Activated T-helper 9 cell treated with anti-CD3 and anti-CD28 coated beads, Interleukin-2, amount 50 U/mL, for 16 hours (primary cell): Measurements from ENCODE around the gene HOXC6.

Experiments used
- DNase-seq: peaks from one replicate; pipeline ENCODE4 v3.0.0-alpha.2; 2020; ENCODE audit warnings: low read depth

The HOXC6 gene

DNA sequence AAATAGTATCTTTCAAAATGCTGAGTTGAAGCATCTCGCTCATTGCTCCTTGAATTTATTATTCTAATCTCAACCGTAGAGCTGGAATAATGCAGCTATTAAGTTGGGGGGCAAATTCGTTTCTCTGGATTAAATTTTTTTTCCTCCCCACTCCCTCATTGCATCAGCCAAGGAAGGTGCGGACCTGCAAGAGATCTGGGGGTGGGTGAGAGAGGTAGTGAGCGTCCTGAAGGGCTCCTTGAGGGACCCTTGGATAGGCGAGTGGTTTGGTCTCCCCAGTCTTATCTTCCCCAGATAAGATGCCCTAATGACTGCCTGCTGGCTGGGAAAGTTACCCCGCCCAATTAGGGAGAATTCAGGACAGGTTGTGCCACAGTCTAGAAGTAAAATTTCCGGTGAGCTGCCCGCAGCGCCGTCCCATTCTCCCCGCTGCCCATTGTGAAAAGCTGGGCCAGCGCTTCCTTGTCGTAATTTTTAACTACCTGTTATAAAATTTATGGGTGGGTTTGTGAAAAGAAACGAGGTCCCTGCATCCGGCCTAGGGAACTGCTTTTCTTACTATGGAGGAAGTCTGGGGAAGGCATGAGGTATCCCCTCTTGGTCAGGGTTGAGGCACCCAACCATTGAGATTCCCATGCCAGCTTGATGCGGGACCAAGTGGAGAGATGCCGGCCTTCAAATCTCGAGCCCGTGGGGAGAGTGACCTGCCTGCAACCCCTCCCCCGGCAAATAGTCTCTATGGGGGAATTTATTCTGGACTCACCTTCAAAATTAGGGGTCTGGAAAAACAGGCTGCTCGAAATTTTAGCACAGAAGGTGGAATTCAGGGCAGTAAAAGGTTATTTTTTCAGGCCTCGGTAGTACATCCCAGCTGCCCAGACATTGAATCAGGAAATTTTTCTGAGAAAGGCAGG lies 13.0 kb upstream of the HOXC6 start:
- no peak for DNase-seq

DNA sequence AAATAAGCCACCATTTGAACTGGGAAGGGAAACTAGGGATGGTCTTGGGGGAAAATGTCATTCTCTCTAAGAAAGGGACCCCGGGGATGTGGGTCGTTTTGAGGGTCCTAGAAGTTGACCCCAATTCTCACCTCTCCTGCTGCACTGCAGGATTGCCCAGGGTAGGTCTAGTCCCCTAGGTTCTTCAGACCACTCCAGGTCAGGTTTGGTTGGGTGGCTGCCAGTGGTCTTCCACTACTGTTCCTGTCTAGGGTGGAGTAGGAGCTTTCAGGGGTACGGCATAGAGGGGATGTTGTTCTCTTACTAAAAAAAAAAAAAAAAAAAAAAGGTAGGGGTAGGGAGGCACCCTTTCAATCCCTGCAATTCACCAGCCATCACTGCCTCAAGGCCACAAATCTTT lies 12.2 kb upstream of the HOXC6 start:
- DNase-seq, result no peak

DNA sequence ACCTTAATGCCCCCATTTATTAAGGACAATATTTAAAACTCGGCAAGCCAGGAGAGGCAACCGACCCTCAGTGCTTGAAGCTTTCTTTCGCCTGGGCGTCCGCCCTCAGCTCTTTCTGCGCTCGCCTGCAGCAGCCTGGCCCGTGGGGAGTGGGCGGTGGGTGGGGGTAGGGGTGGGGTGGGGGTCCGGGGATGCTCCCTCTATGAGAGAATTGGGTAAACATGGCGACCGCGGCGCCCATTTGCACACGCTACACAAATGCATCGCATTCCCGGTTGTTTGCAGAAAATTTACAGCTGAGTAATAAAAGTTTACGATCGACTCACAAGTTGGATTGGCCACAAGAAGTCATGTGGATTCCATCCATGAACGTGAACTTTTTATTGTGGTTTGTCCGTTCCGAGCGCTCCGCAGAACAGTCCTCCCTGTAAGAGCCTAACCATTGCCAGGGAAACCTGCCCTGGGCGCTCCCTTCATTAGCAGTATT lies 11.7 kb upstream of the HOXC6 start:
- DNase-seq, result no peak

DNA sequence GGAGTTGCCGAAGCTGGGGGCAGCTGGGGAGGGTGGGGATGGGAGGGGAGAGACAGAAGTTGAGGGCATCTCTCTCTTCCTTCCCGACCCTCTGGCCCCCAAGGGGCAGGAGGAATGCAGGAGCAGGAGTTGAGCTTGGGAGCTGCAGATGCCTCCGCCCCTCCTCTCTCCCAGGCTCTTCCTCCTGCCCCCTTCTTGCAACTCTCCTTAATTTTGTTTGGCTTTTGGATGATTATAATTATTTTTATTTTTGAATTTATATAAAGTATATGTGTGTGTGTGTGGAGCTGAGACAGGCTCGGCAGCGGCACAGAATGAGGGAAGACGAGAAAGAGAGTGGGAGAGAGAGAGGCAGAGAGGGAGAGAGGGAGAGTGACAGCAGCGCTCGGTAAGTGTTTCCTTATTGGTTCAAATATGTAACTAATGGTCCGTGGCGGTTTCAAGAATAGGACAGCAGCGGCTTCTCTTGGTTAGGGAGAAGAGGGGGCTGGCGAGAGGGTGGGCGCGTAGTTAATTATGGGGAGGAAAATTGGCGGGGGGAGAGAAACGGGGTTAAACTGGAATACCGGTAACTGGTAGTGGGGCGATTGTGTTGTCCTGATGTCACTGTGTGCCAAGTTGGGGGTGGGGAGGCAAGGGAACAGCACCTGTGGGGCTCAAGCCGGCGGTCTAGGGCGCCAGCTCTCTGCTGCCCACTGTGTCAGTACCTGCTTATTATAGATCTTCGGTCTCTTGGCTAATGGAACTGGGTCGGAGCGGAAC lies 11.0 kb upstream of the HOXC6 start:
- no peak for DNase-seq

DNA sequence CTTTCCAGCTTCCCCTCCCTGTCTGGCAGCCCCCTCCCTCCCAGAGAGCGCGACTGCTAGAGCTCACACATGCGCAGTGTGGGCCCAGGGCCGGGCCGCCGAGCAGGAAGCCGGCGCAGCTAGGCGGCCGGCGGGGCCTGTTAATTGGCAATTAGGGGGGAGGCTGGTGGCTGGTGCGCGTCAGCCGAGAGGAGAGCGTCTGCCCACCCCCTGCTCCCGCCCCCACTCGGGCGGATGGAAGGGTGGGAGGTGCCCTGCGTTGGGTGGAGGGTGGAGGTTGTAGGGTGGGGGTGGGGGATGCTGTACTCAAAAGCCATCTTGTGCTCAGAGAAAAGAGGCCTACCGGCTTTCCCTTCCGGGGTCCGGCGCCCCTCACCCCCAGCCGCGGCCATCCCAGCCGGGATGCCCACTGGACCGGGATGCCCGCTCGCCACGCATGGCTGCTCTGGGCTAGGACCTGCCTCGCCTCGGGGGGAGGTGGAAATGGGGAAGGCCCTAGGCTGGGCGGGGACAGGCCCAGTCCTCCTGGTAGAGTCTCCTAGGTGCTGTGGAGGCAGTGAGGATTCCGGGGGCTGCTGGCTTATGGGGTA lies 10.3 kb upstream of the HOXC6 start:
- peak; percentile 42 for DNase-seq

DNA sequence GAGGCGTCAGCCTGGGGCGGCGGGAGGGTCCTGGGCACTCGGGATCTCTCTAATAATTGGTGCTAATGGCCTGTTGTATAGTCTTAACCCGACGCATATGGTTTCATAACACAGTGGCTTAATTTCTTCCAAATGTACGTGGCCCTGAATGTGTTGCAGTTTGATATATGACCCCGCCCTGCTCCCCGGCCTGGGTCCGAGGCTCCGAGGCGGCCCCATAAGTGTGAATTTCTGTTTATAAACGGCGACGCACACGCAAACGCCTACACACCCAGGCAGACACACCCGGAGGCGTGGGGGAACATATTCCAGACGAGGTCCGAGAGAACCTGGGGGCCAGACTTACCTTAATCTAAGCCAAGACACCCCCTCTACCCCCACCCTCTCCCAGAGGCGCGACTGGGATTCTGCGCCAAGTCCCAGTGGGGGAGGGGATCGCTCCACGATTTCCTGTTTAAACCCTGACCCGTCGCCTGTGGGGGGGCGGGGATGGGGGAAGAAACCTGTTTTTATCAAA lies 9.7 kb upstream of the HOXC6 start:
- DNase-seq, result no peak

GRCh38 chr12:54019091-54019811 lies 9.0 kb upstream of the HOXC6 start:
- no peak for DNase-seq

DNA sequence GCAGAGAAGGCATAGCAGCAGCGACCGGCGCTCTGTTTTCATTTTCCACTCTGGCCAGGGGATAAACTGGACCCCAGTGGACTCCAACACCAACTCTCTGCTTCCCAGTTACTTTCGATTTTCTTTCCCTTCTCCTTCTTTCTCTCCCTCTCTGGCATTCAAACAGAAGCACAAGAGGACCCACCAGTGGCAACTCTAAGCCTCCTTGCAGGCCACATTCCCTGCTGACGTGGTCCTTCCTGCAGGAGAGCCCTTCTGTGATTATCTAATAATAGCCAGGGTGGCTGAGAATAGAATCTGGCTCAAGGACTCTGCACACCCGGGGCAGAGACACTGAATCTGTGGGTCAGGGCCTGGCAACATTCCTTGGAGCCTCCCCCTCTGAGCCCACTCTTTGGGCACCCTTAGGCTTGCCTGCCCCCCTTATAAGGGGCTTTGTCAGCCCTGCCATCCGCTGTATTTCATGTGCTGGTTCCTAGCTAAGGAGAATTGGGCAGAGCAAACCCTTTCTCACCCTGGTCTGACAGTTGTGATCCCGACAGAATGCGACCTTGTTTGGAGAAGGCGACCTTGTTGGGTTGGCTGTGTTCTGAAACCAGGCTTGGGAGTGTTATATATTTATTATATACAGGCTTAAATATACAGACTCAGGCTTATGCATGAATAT lies 8.2 kb upstream of the HOXC6 start:
- no peak for DNase-seq

- DNase-seq, result no peak
Measured at GRCh38 chr12:54020591-54021405, 7.4 kb upstream of the HOXC6 start.

DNA sequence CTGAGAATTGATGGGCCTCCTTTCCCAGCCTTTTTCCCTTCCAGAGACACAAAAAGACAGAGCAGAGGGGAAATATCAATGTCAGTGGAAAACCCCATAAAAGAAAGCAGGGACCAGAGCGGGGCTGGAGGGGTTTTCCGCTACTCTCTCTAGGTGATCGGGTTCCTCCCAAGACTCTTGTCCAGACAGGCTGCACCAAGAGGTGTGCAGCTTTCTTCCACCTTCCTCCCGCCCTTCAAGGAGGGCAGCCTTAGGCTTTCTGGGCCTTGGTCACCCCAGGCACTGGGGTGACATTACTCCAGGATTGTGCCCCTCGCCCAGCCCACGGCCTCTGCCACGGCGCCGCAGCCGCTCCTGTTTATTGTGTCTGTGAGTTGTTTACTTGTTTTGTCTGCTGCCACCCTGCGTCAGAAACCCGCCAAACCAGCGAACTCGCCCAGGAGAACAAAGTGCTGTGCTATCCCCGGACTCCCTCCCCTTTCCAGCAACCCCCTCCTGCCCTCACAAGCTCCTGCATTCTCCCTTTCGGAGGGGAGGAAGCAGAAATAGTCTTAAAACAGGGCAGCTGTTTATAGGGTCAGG lies 6.7 kb upstream of the HOXC6 start:
- no peak for DNase-seq

GRCh38 chr12:54022960-54023884 lies 5.0 kb upstream of the HOXC6 start:
- DNase-seq, result no peak

- DNase-seq, result no peak
Measured at GRCh38 chr12:54024127-54024526, 4.1 kb upstream of the HOXC6 start.

GRCh38 chr12:54024581-54025305 lies 3.5 kb upstream of the HOXC6 start:
- DNase-seq, result no peak

DNA sequence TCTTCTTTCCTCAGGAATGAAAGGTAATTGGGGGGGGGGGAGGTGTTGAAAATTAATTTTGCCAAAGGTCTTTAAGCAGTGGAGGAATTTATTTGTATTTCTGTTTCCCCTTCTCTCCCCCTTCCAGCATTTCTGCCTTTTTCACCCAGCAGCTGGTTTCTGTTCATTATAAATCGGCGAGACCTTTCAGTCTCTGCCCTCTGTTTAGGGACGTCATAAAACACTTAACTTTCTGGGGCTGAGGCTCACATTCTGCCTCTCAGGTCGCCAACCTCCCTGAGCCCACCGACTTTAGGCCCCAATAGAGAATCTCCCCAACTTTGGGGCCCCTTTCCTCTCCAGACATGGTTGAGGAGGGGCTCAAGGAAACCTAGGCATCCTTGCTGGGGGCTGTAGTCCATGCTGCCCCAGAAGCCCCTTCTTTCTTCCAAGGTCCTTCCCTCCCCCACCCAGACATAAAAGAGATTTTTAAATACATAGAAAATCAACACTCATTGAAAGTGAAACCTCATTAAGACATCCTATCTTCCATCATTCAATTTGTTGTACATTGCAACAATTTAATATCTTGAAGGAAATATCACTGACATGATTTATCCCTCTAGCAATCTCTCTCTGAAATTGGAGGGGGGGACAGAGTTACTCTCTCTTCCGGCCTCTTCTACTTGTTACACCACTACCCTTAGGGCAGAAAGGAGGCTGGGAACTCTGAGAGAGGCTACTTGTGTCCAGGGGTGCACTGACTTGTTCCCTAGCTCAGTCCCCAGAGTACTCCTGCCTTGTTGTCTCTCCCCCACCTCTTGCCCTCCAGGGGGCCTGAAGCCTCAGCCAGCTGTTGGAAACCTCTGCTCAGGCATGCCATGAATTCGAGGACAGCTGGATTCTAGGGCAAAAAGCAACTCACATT lies 2.5 kb upstream of the HOXC6 start:
- DNase-seq, result no peak

DNA sequence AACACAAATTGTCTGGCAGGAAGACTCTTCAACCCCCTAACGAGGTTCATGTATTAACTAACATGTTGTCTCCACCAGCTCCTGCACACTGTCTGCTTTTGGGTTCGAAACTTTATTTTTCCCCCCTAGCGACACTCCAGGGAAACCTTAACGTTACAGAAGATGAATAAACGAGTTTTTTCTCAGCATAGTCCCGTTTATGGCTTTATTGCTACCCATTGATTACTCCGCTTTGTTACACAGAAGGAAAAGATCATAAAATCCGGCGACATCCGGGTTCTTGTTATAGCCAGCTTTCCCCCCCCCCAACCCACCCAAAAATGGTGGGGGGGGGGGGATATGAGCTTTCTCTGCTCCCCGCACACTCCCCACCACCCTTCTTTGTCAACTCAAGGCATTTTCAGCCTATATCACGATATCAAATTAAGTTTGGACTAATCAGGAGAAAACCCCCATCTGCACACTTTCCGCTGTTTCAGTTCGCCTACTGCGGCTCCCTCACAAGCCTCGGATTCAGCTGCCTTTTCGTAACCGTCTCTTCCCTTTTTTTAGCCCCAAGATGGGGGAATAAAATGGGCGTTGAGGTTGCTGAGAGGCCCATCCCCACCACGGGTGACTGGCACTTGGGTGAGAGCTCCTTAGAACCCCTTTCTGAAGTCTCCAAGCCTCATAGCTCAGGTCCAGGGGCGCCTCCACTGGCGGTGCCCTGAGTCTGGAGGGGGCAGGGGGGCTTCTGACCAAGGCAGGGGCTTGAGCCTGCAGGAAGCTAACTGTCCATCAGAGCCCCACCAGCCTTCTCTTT lies 1.4 kb upstream of the HOXC6 start:
- no peak for DNase-seq

DNA sequence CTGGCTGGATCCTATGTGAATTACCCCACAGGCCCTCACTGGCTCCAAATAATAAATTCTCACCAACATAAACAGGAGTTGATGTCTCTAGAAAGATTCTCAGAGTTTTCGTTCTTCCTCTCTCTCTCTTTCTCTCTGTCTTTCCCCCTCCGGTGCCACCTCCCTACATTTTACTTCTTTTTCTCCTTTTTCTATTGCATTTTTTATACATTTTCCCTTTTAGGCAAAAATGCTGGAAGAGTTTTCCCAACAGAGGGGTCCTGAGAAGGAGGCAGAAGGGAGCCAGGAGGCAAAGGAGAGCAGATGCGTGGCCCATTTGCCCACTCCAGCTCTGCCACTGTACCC lies 826 bp upstream of the HOXC6 start:
- DNase-seq, result no peak
